Fibroblast of pulmonary artery (primary cell): Measurements from ENCODE around the gene CASZ1.

ENCODE experiments used
- DNase-seq: peaks from one replicate; pipeline ENCODE4 v3.0.0-alpha.2; 2010; ENCODE audit warnings: low read depth
- H3K4me3 ChIP-seq: replicated peaks from 2 replicates; pipeline ENCODE4 v1.5.1; 2011; ENCODE audit warnings: low read depth, mild to moderate bottlenecking, control low read depth, low read length, moderate library complexity
- CTCF ChIP-seq: IDR thresholded peaks from 2 replicates; pipeline ENCODE4 v1.5.1; 2011; ENCODE audit warnings: mild to moderate bottlenecking, control low read depth, low read length, inconsistent platforms; ENCODE audit errors: missing control alignments

Gene CASZ1

GRCh38 chr1:10823000-10823401 lies 26.6 kb upstream of the CASZ1 start:
- TF ChIP-seq CTCF = no peak
- no peak for DNase-seq
- no peak overlapping the region for H3K4me3 ChIP-seq

GRCh38 chr1:10821388-10821787 lies 24.9 kb upstream of the CASZ1 start:
- H3K4me3 ChIP-seq = no peak overlapping the region
- DNase-seq = no peak
- TF ChIP-seq CTCF = no peak

GRCh38 chr1:10820422-10820821 lies 24.0 kb upstream of the CASZ1 start:
- TF ChIP-seq CTCF = no peak
- no peak for DNase-seq

DNA sequence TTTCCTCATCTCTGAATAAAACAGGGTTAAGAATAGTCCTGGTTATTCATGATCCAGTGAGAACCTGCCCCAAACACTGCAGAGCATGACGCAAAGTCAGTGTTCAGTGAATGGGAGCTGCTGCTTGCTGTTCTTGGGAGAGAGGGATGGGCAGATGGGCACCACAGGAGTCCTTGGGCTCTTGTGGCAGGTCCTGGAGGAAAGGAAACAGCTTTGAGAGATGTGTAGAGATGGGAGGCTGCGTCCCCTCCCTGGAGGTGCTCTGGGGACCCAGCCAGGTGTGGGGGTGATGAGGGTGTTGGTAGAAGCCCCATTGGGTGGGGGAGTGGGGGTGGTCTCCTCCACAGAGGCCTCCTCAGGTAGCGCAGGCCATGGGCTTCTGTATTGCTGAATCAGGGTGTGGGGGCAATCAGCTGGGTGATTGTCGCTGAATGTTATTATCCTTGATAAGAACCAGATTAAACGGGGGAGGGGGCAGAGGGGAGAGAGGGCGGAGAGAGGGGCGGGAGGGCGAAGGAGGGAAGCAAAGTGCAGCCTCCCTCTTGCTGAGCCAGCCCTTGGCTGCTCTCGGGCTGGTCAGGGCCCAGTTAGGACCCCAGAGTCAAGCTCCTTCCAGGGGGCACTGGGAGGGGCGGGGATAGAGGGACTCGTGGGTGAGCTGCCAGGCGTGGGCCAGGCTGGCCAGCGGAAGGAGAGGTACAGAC lies 22.9 kb upstream of the CASZ1 start:
- TF ChIP-seq CTCF = no peak
- no peak overlapping the region for H3K4me3 ChIP-seq
- DNase-seq = no peak

More at GRCh38 chr1:10820422-10820821, 24.0 kb upstream of the CASZ1 start:
- no peak overlapping the region for H3K4me3 ChIP-seq

GRCh38 chr1:10818262-10819197 lies 22.1 kb upstream of the CASZ1 start:
- no peak for TF ChIP-seq CTCF
- no peak overlapping the region for H3K4me3 ChIP-seq
- DNase-seq = no peak

DNA sequence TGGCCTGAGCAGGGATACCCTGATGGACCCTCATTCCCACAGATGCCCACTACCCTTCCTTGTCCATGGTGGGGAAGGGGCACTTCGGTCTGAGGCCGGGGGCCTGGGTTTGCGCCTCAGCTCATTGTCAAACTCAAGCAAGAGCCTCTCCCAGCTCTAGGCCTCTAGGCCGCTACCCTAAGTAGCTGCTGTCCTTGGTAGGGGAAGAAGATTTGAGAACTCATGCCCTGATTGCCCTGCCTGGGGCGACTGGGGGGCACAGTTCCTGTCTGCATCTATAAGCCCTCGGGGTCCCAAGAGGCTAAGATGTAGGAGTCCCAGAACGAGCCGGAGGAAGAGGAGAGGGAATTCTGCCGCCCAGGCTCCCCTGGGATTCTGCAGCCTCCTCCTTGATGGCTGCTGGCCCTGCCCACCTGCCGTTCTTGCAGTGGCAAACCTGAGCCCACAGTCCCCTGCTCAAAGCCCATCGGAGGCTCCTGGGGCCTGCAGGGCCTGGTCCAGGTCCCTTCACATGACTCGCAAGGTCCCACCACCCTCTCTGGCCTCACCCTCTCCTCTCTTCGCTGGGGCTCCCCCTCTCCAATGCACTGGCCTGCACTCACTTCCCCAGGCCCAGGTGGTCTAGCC lies 20.4 kb upstream of the CASZ1 start:
- DNase-seq = no peak
- no peak overlapping the region for H3K4me3 ChIP-seq
- TF ChIP-seq CTCF = no peak
